ENCODE measurements around the gene INPP5D. TPM values are rescaled to one million over a fixed set of nuclear protein-coding genes. Genes with fewer than 3 reads are reported as not detected.

Gene INPP5D
- total RNA-seq, 1 experiment from 2014 or later, result 12.7 TPM

DNA sequence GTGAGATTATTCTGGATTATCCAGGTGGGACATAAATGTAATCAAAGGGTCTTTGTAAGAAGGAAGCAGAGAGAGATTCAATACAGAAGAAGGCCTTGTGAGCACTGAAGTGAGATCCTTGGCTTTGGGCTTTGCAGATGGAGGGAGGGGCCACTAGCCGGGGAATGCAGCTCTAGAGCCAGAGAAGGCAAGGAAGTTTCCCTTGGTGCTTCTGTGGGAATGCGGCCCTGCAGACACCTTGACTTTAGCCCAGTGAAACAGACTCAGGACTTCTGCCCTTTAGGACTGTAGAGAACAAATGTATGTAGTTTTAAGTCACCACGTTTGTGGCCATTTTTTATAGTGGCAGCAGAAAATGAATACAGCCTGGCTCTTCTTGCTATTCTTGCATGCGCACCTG lies 19.6 kb upstream of the INPP5D start:
- no peak overlapping the region for H3K4ac ChIP-seq (ENCODE audit: low read depth, low read length)
- no peak overlapping the region for H3K4me3 Mint-ChIP-seq

More for the DNA sequence above, 19.6 kb upstream of the INPP5D start:
- no CpG with 5 or more reads among the region's 4 CpGs for WGBS (ENCODE audit: extremely low coverage, insufficient read length, low lambda C conversion rate)
- H3K79me1 ChIP-seq (ENCODE audit: insufficient read depth, low read depth, low read length, poor library complexity, severe bottlenecking), result no peaks in the 10 kb centered on the region
- no peak overlapping the region for H2BK20ac ChIP-seq (ENCODE audit: low read depth, low read length, poor library complexity, severe bottlenecking)
- no peak overlapping the region for H3K56ac ChIP-seq (ENCODE audit: insufficient read length, low read depth, low read length)
- Mint-ChIP-seq H3K4me1 (no peaks in the 10 kb centered on the region), H3K27ac (no peak overlapping the region), H3K9me3 (no peaks in the 10 kb centered on the region), H3K36me3 (ENCODE audit: insufficient read depth in 1 of 3, low read depth in 3 of 3) (no peaks in the 10 kb centered on the region), H3K27me3 (ENCODE audit: low read depth) (peaks cover 7% of the 10 kb centered on the region)
- H3K23ac ChIP-seq (ENCODE audit: insufficient read length, low read depth, low read length), result no peak overlapping the region
- H2BK120ac ChIP-seq (ENCODE audit: low read depth, low read length, poor library complexity, severe bottlenecking), result no peak overlapping the region
- no peak overlapping the region for H3K18ac ChIP-seq (ENCODE audit: insufficient read length, low read depth, low read length)
- H4K8ac ChIP-seq (replicated peaks; ENCODE audit: insufficient read length, low read depth, low read length), result no peak overlapping the region
- H3K14ac ChIP-seq (ENCODE audit: insufficient read depth, low read length), result no peak overlapping the region
- no peaks in the 10 kb centered on the region for H3K4me1 ChIP-seq (ENCODE audit: insufficient read depth, low read length)
- H4K20me1 ChIP-seq (ENCODE audit: control insufficient read depth, insufficient read depth, insufficient read length), result no peaks in the 10 kb centered on the region
- H4K5ac ChIP-seq (ENCODE audit: insufficient read length, low read depth, low read length), result no peak overlapping the region
- no peaks in the 10 kb centered on the region for H3K23me2 ChIP-seq (ENCODE audit: insufficient read length, low read depth, low read length, poor library complexity, severe bottlenecking)
- H2BK12ac ChIP-seq (ENCODE audit: insufficient read length, low read depth, low read length), result no peak overlapping the region
- no peak overlapping the region for H3K27ac ChIP-seq (ENCODE audit: insufficient read length, low read depth, low read length)
- no peak overlapping the region for H3K9ac ChIP-seq (ENCODE audit: extremely low read depth, insufficient read length, low read length)
- 0 out of 2 replicates have a peak, but pooled peaks cover 1% of the 10 kb centered on the region for H3K79me2 ChIP-seq (ENCODE audit: insufficient read depth, low read length)
- no peak overlapping the region for H4K91ac ChIP-seq (ENCODE audit: insufficient read length, low read depth, low read length)
- no peaks in the 10 kb centered on the region for H3K9me3 ChIP-seq (ENCODE audit: control insufficient read depth, low read depth, low read length)
- no peak overlapping the region for H2AFZ ChIP-seq (ENCODE audit: low read length)
- H3T11ph ChIP-seq (ENCODE audit: low read length), result no peak overlapping the region
- H2BK5ac ChIP-seq (ENCODE audit: insufficient read length, low read length), result no peak overlapping the region
- DNase-seq, result no peak
- H2AK5ac ChIP-seq (ENCODE audit: insufficient read length, low read length), result no peak overlapping the region
- H3K27me3 ChIP-seq (ENCODE audit: insufficient read depth, low read length), result no peaks in the 10 kb centered on the region; the same call in 1 of the 2 replicates
- H2BK15ac ChIP-seq (ENCODE audit: low read depth, low read length), result no peak overlapping the region
- no peak overlapping the region for H3K4me2 ChIP-seq (ENCODE audit: insufficient read depth, insufficient read length, low read length)
- TF ChIP-seq, protein P1, sequence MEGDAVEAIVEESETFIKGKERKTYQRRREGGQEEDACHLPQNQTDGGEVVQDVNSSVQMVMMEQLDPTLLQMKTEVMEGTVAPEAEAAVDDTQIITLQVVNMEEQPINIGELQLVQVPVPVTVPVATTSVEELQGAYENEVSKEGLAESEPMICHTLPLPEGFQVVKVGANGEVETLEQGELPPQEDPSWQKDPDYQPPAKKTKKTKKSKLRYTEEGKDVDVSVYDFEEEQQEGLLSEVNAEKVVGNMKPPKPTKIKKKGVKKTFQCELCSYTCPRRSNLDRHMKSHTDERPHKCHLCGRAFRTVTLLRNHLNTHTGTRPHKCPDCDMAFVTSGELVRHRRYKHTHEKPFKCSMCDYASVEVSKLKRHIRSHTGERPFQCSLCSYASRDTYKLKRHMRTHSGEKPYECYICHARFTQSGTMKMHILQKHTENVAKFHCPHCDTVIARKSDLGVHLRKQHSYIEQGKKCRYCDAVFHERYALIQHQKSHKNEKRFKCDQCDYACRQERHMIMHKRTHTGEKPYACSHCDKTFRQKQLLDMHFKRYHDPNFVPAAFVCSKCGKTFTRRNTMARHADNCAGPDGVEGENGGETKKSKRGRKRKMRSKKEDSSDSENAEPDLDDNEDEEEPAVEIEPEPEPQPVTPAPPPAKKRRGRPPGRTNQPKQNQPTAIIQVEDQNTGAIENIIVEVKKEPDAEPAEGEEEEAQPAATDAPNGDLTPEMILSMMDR (conservative IDR thresholded peaks at IDR 0.05), result no peak
